ENCODE results near the gene UBXN11.

Gene UBXN11

GRCh38 chr1:26285366-26286063 lies 20.9 kb downstream of the UBXN11 start:
- Histone ChIP-seq H3K79me2 (ENCODE audit: insufficient read depth, low read length) (peaks cover under 1% of the 10 kb centered on the region; the same call in 1 of the 2 replicates), H3K36me3 (ENCODE audit: low read length) (no peaks in the 10 kb centered on the region), H2AFZ (ENCODE audit: low read depth, low read length, severe bottlenecking) (no peak overlapping the region), H3K4me2 (ENCODE audit: low read depth, low read length, poor library complexity, severe bottlenecking) (no peak overlapping the region), H3F3A (ENCODE audit: insufficient read depth) (peaks cover 55% of the 10 kb centered on the region), H4K20me1 (ENCODE audit: low read depth, low read length) (no peaks in the 10 kb centered on the region; the same call in 1 of the 2 replicates), H3K4me3 (ENCODE audit: insufficient read depth, low read length, poor library complexity, severe bottlenecking) (no peak overlapping the region), H3K9me3 (ENCODE audit: insufficient read depth, low read length) (no peaks in the 10 kb centered on the region), H3K9ac (ENCODE audit: low read length) (no peak overlapping the region), H3K27me3 (ENCODE audit: low read length) (no peaks in the 10 kb centered on the region), H3K27ac (ENCODE audit: low read depth, low read length) (peak overlapping the region; percentile 97; the same call in 1 of the 2 replicates), H3K9me2 (replicated peaks; ENCODE audit: insufficient read depth, low read length) (no peaks in the 10 kb centered on the region)
- TF ChIP-seq CTCF (IDR thresholded peaks at IDR 0.05; ENCODE audit: insufficient read depth, low read length, poor library complexity, severe bottlenecking) (peak; percentile 52), EZH2phosphoT487 (conservative IDR thresholded peaks at IDR 0.05; ENCODE audit: low read length) (no peak)

- H2AFZ ChIP-seq (ENCODE audit: low read depth, low read length, severe bottlenecking): no peak overlapping the region
- H3K9me2 ChIP-seq (replicated peaks; ENCODE audit: insufficient read depth, low read length): no peaks in the 10 kb centered on the region
- no peaks in the 10 kb centered on the region for H3K27me3 ChIP-seq (ENCODE audit: low read length)
- H3F3A ChIP-seq (ENCODE audit: insufficient read depth): peaks cover 47% of the 10 kb centered on the region
- no peak overlapping the region for H3K4me3 ChIP-seq (ENCODE audit: insufficient read depth, low read length, poor library complexity, severe bottlenecking)
- no peaks in the 10 kb centered on the region for H3K9me3 ChIP-seq (ENCODE audit: insufficient read depth, low read length)
- no peaks in the 10 kb centered on the region for H3K36me3 ChIP-seq (ENCODE audit: low read length)
- H3K9ac ChIP-seq (ENCODE audit: low read length): no peak overlapping the region
- no peak overlapping the region for H3K27ac ChIP-seq (ENCODE audit: low read depth, low read length)
- no peaks in the 10 kb centered on the region; the same call in 1 of the 2 replicates for H4K20me1 ChIP-seq (ENCODE audit: low read depth, low read length)
- H3K4me2 ChIP-seq (ENCODE audit: low read depth, low read length, poor library complexity, severe bottlenecking): no peak overlapping the region
- TF ChIP-seq EZH2phosphoT487 (conservative IDR thresholded peaks at IDR 0.05; ENCODE audit: low read length) (no peak), CTCF (IDR thresholded peaks at IDR 0.05; ENCODE audit: insufficient read depth, low read length, poor library complexity, severe bottlenecking) (peak; percentile 89)
- peaks cover 4% of the 10 kb centered on the region; the same call in 1 of the 2 replicates for H3K79me2 ChIP-seq (ENCODE audit: insufficient read depth, low read length)
Observed at GRCh38 chr1:26284597-26285347, 21.7 kb downstream of the UBXN11 start.

GRCh38 chr1:26283871-26284596 lies 22.4 kb downstream of the UBXN11 start:
- H3K4me2 ChIP-seq (ENCODE audit: low read depth, low read length, poor library complexity, severe bottlenecking): no peak overlapping the region
- H3K79me2 ChIP-seq (ENCODE audit: insufficient read depth, low read length): peaks cover 4% of the 10 kb centered on the region; the same call in 1 of the 2 replicates
- H3K27me3 ChIP-seq (ENCODE audit: low read length): no peaks in the 10 kb centered on the region
- TF ChIP-seq CTCF (IDR thresholded peaks at IDR 0.05; ENCODE audit: insufficient read depth, low read length, poor library complexity, severe bottlenecking): no peak
- TF ChIP-seq EZH2phosphoT487 (conservative IDR thresholded peaks at IDR 0.05; ENCODE audit: low read length): no peak
- no peak overlapping the region for H3K27ac ChIP-seq (ENCODE audit: low read depth, low read length)
- no peaks in the 10 kb centered on the region for H3K9me2 ChIP-seq (replicated peaks; ENCODE audit: insufficient read depth, low read length)
- H3K4me3 ChIP-seq (ENCODE audit: insufficient read depth, low read length, poor library complexity, severe bottlenecking): no peak overlapping the region
- H2AFZ ChIP-seq (ENCODE audit: low read depth, low read length, severe bottlenecking): no peak overlapping the region
- H4K20me1 ChIP-seq (ENCODE audit: low read depth, low read length): no peaks in the 10 kb centered on the region; the same call in 1 of the 2 replicates
- H3K36me3 ChIP-seq (ENCODE audit: low read length): no peaks in the 10 kb centered on the region
- H3K9ac ChIP-seq (ENCODE audit: low read length): no peak overlapping the region
- peaks cover 40% of the 10 kb centered on the region for H3F3A ChIP-seq (ENCODE audit: insufficient read depth)
- no peaks in the 10 kb centered on the region for H3K9me3 ChIP-seq (ENCODE audit: insufficient read depth, low read length)
